Activated CD8-positive, alpha-beta T cell treated with anti-CD3 and anti-CD28 coated beads, Interleukin-2, amount 10 ng/mL, durations not matched to agents 7 days and 5 days (primary cell): ENCODE data around the gene FRMPD4. TPM values are rescaled to one million over a fixed set of nuclear protein-coding genes. Genes with fewer than 3 reads are reported as not detected.

ENCODE experiments used
- ATAC-seq: fragments of 150-1000 bp; cut with Tn5 transposase; one replicate; pipeline ENCODE4 v1.10.0; 2021; ENCODE audit warnings: moderate library complexity
- CTCF ChIA-PET: fragments of 350-600 bp; sonication (Branson Sonifier 250); formaldehyde crosslinking; loops from one replicate; lab custom pipeline; 2021; ENCODE audit warnings: antibody characterized with exemption; lab: Charles Lee
- POLR2A ChIA-PET: fragments of 350-600 bp; sonication (Branson Sonifier 250); formaldehyde crosslinking; loops from one replicate; lab custom pipeline; 2021; ENCODE audit warnings: antibody characterized with exemption; lab: Charles Lee
- DNase-seq: peaks from one replicate; pipeline ENCODE4 v3.0.0-alpha.2; 2020
- H3K27ac Mint-ChIP-seq: one replicate; pipeline ENCODE4 v1.8.0; 2021; ENCODE audit warnings: mild to moderate bottlenecking, mixed read lengths
- H3K27me3 Mint-ChIP-seq: one replicate; pipeline ENCODE4 v1.8.0; 2021; ENCODE audit warnings: low read depth, mixed read lengths
- H3K36me3 Mint-ChIP-seq: one replicate; pipeline ENCODE4 v1.8.0; 2021; ENCODE audit warnings: low read depth, mixed read lengths
- H3K4me1 Mint-ChIP-seq: one replicate; pipeline ENCODE4 v1.8.0; 2021; ENCODE audit warnings: low read depth, mixed read lengths
- H3K4me3 Mint-ChIP-seq: one replicate; pipeline ENCODE4 v1.8.0; 2021; ENCODE audit warnings: mild to moderate bottlenecking, mixed read lengths
- H3K9me3 Mint-ChIP-seq: one replicate; pipeline ENCODE4 v1.8.0; 2022; ENCODE audit warnings: mixed read lengths; ENCODE audit not compliant: insufficient read depth
- total RNA-seq, 2 experiments: library from RNA; stranded (reverse); gene quantifications; one replicate each; pipeline ENCODE4 v1.2.3, GENCODE V29; 2021

FRMPD4 gene
- total RNA-seq, 2 experiments from 2014 or later = not detected

DNA sequence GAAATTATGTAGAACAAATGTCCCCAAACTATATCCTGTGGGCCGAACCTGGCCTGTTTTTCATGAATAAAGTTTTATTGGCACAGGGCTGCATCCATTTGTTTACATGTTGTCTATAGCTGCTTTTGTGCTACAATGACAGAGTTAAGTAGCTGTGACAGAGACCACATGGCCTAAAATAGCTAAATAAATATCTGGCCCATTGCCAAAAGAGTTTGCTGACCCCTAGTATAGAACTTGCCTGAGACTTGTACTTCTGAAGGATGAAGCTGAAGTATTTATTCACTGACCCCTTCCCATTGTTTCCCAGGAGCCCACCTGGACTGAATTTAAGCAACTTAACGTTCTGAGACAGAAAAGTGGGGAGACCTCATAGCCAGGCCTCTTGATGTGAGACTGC, 325.6 kb downstream of the FRMPD4 start:
- H3K36me3 Mint-ChIP-seq = no peaks in the 10 kb centered on the region
- H3K4me1 Mint-ChIP-seq = no peaks in the 10 kb centered on the region
- ChIA-PET CTCF (no interaction called here), POLR2A (no interaction called here)
- H3K4me3 Mint-ChIP-seq = no peak overlapping the region
- no peaks in the 10 kb centered on the region for H3K27me3 Mint-ChIP-seq
- H3K9me3 Mint-ChIP-seq = no peaks in the 10 kb centered on the region
- no peak for DNase-seq
- no peak for ATAC-seq
- no peak overlapping the region for H3K27ac Mint-ChIP-seq

DNA sequence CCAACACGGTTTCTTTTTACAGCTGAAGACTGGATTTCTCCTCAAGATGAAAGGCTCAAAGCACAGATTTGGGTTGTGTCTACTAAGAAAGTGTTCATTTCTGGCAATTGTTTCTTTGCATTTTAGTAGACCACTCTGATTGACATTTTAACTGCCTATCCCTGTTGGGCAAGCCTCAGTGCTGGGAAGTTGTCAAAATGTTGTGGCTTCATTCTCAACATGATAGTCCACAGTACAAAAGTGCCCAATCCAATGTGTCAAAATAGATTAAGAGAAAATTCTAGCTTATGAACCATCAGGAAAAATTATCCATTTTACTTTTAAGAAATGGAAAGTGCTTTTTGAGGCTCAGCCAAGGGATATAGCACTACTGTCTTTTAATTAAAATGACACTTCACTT, 329.0 kb downstream of the FRMPD4 start:
- Mint-ChIP-seq H3K4me3 (no peak overlapping the region), H3K4me1 (no peaks in the 10 kb centered on the region), H3K27ac (no peak overlapping the region), H3K36me3 (no peaks in the 10 kb centered on the region), H3K27me3 (no peaks in the 10 kb centered on the region), H3K9me3 (no peaks in the 10 kb centered on the region)
- ChIA-PET POLR2A (no interaction called here), CTCF (no interaction called here)
- DNase-seq (no peak), ATAC-seq (no peak)

DNA sequence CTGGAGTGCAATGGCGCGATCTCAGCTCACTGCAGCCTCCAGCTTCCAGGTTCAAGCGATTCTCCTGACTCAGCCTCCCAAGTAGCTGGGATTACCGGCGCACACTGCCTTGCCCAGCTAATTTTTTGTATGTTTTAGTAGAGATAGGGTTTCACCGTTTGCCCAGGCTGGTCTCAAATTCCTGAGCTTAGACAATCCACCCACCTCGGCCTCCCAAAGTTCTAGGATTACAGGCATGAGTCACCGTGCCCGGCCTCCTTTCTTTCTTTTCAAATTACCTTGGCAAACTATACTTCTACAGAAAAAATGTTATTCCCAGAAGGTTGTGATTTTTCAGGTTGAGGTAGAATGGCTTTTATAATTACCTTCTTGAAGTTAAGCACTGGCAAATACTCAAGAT, 331.0 kb downstream of the FRMPD4 start:
- CTCF ChIA-PET = no interaction called here
- POLR2A ChIA-PET = no interaction called here
- no peaks in the 10 kb centered on the region for H3K36me3 Mint-ChIP-seq
- no peak overlapping the region for H3K27ac Mint-ChIP-seq
- DNase-seq (no peak), ATAC-seq (no peak)
- H3K4me1 Mint-ChIP-seq = no peaks in the 10 kb centered on the region
- no peaks in the 10 kb centered on the region for H3K9me3 Mint-ChIP-seq
- no peak overlapping the region for H3K4me3 Mint-ChIP-seq
- H3K27me3 Mint-ChIP-seq = no peaks in the 10 kb centered on the region

DNA sequence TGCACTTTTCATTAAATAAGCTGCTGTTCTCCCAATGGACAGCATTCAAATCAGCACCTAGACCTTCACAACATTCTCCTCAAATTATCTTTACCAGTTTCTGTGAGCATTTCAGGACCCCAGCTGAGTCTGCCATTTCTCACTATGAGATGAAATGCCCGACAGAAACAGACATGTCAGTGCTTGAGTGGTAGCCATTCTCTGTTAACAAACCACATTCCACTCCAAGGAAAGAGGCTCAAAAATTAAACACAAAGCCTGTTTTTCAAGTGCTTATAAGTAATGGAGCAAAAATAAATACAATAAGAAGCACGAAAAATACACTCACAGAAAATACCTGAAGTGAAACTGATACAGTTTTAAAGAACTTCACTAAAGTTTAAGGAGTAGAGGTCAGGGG, 332.8 kb downstream of the FRMPD4 start:
- ATAC-seq = no peak
- no peak overlapping the region for H3K27ac Mint-ChIP-seq
- no peak overlapping the region for H3K4me3 Mint-ChIP-seq
- no peak for DNase-seq
- no peaks in the 10 kb centered on the region for H3K9me3 Mint-ChIP-seq
- no peaks in the 10 kb centered on the region for H3K4me1 Mint-ChIP-seq
- CTCF ChIA-PET = no interaction called here
- POLR2A ChIA-PET = no interaction called here
- no peaks in the 10 kb centered on the region for H3K36me3 Mint-ChIP-seq
- H3K27me3 Mint-ChIP-seq = no peaks in the 10 kb centered on the region

DNA sequence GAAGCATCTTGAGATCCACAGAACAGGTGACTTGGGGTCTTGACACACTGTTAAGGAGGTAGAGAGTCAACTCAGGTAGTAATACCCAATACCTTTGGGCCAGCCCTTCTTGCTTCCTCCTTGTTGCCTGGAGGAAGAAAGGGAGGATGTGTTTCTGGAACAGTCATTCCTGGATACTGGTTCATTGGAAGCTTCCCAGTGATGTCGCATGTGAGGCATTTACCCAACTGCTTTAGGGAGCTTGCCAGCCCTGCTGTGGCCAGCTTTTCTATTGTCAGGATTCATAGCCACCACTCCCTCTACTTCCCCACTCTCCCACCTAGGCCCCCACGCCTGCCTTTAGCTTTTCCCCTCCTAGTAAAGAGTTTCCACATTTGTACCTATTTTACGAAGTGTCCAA, 342.7 kb downstream of the FRMPD4 start:
- no peaks in the 10 kb centered on the region for H3K36me3 Mint-ChIP-seq
- no peaks in the 10 kb centered on the region for H3K9me3 Mint-ChIP-seq
- H3K27ac Mint-ChIP-seq = no peak overlapping the region
- no peak for ATAC-seq
- DNase-seq = no peak
- H3K4me1 Mint-ChIP-seq = no peaks in the 10 kb centered on the region
- H3K4me3 Mint-ChIP-seq = no peak overlapping the region
- POLR2A ChIA-PET = no interaction called here
- CTCF ChIA-PET = no interaction called here
- H3K27me3 Mint-ChIP-seq = no peaks in the 10 kb centered on the region

DNA sequence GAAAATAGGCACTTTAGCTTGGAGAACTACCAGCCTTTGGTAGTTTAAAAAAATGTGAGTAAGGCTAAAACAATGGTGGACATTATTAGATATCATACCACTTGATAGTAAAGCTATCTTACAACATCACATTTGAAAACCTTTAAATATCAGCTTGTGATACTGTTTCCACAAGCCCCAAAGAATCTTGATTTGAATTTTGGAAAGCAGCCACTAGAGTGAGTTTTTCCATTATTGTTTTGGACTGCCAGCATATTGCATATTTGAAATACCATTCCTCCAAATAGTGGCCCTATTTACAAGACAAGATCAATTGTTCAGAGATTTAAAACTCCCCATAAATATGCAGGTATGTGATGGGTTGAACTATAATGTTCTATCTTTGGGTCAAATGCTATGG, 349.9 kb downstream of the FRMPD4 start:
- DNase-seq = no peak
- no peak overlapping the region for H3K27ac Mint-ChIP-seq
- ATAC-seq = no peak
- H3K9me3 Mint-ChIP-seq = no peaks in the 10 kb centered on the region
- CTCF ChIA-PET = no interaction called here
- H3K36me3 Mint-ChIP-seq = no peaks in the 10 kb centered on the region
- POLR2A ChIA-PET = no interaction called here
- H3K4me1 Mint-ChIP-seq = no peaks in the 10 kb centered on the region
- no peaks in the 10 kb centered on the region for H3K27me3 Mint-ChIP-seq
- H3K4me3 Mint-ChIP-seq = no peak overlapping the region

DNA sequence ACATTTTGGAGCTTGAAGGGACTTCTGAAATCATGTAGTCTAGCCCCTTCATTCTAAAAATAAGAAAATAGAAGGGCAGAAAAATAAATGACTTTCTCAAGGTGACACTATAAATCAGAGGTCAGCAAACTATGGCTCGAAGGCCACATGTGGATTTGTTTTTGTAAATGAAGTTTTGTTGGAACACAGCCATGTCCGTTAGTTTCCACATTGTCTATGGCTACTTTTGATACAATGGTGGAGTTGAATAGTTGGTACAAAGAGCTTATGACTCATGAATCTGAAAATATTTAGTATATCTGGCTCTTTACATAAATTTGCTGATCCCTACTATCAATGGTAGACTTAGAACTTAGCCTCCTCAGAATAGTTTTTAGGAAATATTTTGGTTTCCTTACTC, 350.5 kb downstream of the FRMPD4 start:
- Mint-ChIP-seq H3K9me3 (no peaks in the 10 kb centered on the region), H3K27ac (no peak overlapping the region), H3K27me3 (no peaks in the 10 kb centered on the region), H3K36me3 (no peaks in the 10 kb centered on the region), H3K4me1 (no peaks in the 10 kb centered on the region), H3K4me3 (no peak overlapping the region)
- DNase-seq (no peak), ATAC-seq (no peak)
- CTCF ChIA-PET = no interaction called here
- POLR2A ChIA-PET = no interaction called here

DNA sequence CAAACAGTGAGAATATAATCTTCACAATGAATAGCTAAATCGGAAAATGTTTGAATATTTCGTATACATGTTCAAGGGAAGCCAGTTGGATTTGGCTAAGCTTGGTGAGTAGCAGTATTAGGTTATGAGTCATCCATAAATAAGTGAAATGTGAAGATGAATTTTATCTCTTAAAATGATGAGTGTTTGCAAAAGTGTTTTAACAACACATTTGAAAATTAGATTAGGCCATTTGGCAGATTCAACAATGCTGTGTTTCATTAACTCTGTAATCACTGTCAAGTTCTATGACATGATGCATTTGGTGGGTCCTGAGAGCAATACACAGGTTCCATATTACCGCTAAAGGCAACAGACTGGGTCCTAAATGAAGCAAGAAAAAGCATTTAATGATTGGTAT, 351.1 kb downstream of the FRMPD4 start:
- Mint-ChIP-seq H3K27ac (no peak overlapping the region), H3K9me3 (no peaks in the 10 kb centered on the region), H3K4me3 (no peak overlapping the region), H3K36me3 (no peaks in the 10 kb centered on the region), H3K4me1 (no peaks in the 10 kb centered on the region), H3K27me3 (no peaks in the 10 kb centered on the region)
- CTCF ChIA-PET = no interaction called here
- ATAC-seq (no peak), DNase-seq (no peak)
- POLR2A ChIA-PET = no interaction called here

DNA sequence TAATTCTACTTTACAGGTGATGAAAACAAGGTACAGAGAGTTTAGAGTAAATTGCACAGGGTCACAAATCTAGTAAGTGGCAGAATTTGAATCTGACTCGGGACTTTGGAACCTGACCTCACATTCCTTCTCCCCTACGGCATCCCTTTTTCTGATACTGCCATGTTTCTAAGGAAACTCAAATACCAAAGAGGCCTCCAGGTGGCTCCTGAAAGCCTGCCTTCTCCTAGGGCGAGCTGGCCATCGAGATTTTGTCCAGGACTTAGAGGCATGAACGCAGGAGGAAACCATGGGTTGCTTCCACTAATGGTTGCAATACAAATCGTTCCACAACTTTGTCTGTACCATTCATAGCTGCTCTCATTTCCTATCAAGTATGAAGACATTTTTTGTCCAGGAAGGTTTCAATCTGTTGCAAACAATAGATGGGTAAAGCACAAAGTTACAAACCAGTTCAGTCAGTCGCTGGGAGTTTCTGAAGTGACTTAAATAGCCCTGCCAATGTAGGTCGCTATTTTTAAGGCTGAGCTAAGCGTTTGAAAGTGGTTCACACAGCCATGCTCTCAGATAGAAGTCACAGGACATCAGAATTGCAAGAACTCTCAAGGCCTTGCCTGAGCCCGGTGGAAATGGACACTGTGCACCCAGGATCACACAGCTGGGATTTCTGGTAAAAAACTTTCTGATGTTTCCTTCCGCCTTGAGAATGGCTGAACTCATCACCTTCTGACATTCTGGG, 356.3 kb downstream of the FRMPD4 start:
- no peak overlapping the region for H3K27ac Mint-ChIP-seq
- CTCF ChIA-PET = no interaction called here
- no peaks in the 10 kb centered on the region for H3K4me1 Mint-ChIP-seq
- H3K4me3 Mint-ChIP-seq = no peak overlapping the region
- no peaks in the 10 kb centered on the region for H3K9me3 Mint-ChIP-seq
- POLR2A ChIA-PET = no interaction called here
- no peaks in the 10 kb centered on the region for H3K36me3 Mint-ChIP-seq
- no peaks in the 10 kb centered on the region for H3K27me3 Mint-ChIP-seq
- no peak for ATAC-seq
- DNase-seq = no peak

DNA sequence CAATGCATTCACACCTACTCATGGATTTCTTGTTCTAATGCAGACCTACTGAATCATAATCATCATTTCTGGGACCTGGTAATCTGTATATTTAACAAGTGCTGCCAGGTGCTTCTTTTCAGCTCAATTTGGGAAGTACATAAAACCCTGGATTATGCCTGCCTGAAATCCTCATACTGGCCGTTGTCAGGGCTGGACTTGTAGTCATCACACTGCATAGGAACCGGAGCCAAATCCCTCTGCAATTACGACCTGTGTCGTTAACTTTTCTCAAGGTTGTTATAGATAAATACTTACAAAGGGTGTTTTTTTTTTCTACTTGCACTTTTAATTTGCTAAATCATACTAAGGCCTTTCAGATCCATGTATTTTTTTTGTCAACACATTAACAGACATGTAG, 358.1 kb downstream of the FRMPD4 start:
- Mint-ChIP-seq H3K4me1 (no peaks in the 10 kb centered on the region), H3K36me3 (no peaks in the 10 kb centered on the region), H3K9me3 (no peaks in the 10 kb centered on the region), H3K27me3 (no peaks in the 10 kb centered on the region), H3K4me3 (no peak overlapping the region), H3K27ac (no peak overlapping the region)
- ChIA-PET CTCF (no interaction called here), POLR2A (no interaction called here)
- DNase-seq (no peak), ATAC-seq (no peak)

DNA sequence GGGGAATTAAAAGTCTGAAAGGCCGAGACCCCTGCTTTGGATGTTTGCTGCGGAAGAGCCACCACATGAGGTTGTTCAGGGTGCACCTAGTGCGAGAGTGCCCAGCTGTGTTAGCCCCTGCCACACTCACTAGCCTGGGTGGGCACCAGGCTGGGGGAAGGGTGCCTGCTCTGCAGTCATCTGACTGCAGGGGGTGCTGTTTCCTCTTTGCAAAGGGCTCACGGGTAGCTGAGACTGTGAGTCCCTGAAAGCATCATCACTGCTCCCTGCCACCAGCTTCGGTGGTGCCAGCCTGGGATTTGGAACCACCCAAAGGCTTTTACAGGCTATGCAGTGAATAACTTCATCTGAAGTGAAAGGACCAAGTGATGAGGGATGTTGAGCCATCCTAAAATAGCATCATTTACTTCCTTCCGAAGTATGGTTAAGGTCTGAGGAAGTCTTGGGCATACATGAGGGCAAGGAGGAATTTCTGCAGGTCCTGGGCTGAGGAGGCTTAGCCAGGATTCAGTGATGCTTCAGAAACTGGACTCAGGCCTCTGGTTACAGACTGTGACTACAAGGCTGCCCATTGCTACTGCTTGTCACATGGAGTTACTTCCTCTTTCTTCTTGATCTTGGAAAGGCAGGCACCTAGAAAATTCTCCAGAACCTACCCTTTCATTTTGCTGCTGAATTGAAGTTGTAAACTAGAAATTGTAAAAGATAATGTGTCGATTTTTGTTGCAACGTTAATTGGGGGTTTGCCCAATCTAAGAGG, 359.7 kb downstream of the FRMPD4 start:
- ATAC-seq (no peak), DNase-seq (no peak)
- Mint-ChIP-seq H3K9me3 (no peaks in the 10 kb centered on the region), H3K4me3 (no peak overlapping the region), H3K36me3 (no peaks in the 10 kb centered on the region), H3K27me3 (no peaks in the 10 kb centered on the region), H3K4me1 (no peaks in the 10 kb centered on the region), H3K27ac (no peak overlapping the region)
- ChIA-PET POLR2A (no interaction called here), CTCF (no interaction called here)

DNA sequence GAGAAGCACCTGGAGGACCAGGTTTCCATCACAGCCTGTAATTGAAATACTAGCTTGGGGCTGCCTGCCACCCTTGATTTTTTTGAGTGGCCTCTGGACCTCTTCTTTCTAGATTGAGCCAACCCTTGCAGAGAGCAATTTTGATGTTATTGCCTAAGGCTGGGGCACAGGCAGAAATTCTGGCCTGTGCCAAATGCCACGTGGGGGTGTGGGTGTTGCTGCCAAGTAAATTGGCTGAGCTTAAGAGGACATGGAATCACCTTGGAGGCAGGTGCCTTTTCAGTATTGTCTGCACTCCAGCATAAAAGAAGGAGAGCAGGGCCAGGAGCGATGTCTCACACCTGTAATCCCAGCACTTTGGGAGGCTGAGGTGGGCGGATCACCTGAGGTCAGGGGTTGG, 366.9 kb downstream of the FRMPD4 start:
- Mint-ChIP-seq H3K4me1 (no peaks in the 10 kb centered on the region), H3K27me3 (no peaks in the 10 kb centered on the region), H3K9me3 (no peaks in the 10 kb centered on the region), H3K27ac (no peak overlapping the region), H3K36me3 (no peaks in the 10 kb centered on the region), H3K4me3 (no peak overlapping the region)
- ChIA-PET CTCF (no interaction called here), POLR2A (no interaction called here)
- DNase-seq (no peak), ATAC-seq (no peak)
